Nephron (organoid): Measurements from ENCODE around the gene MAML3.
A peak's percentile ranks its signal among the peaks of the same experiment; 100 is the strongest.

Experiments used
- H3K27ac Mint-ChIP-seq, 3 experiments: 2 replicates each; pipeline ENCODE4 v1.8.0; 2020; ENCODE audit warnings: mixed read lengths in 3 of 3, mild to moderate bottlenecking in 2 of 3, moderate library complexity in 1 of 3
- H3K27me3 Mint-ChIP-seq: 2 replicates; pipeline ENCODE4 v1.8.0; 2021; ENCODE audit warnings: low read depth, mild to moderate bottlenecking, moderate library complexity, mixed read lengths
- H3K36me3 Mint-ChIP-seq: 2 replicates; pipeline ENCODE4 v1.8.0; 2020; ENCODE audit warnings: low read depth, mixed read lengths
- H3K4me1 Mint-ChIP-seq: 2 replicates; pipeline ENCODE4 v1.8.0; 2020; ENCODE audit warnings: mixed read lengths
- H3K4me3 Mint-ChIP-seq, 3 experiments: 2 replicates each; pipeline ENCODE4 v1.8.0; 2020; ENCODE audit warnings: mild to moderate bottlenecking in 3 of 3, mixed read lengths in 3 of 3, moderate library complexity in 2 of 3
- H3K9me3 Mint-ChIP-seq: 2 replicates; pipeline ENCODE4 v1.8.0; 2020; ENCODE audit warnings: mixed read lengths
- CTCF ChIP-seq, 3 experiments: fragments of 200-600 bp; sonication (generic); IDR thresholded peaks; one replicate each; pipeline ENCODE4 v1.5.0; 2021; ENCODE audit warnings: antibody characterized with exemption in 3 of 3; ENCODE audit not compliant: unreplicated experiment in 3 of 3

MAML3 gene

GRCh38 chr4:139869810-139870209 is 284.2 kb downstream of the MAML3 start:
- no peaks in the 10 kb centered on the region for H3K9me3 Mint-ChIP-seq
- H3K4me1 Mint-ChIP-seq: peaks cover 34% of the 10 kb centered on the region
- TF ChIP-seq CTCF (IDR thresholded peaks at IDR 0.05; ENCODE audit: unreplicated experiment in 3 of 3): no peak
- no peaks in the 10 kb centered on the region for H3K27me3 Mint-ChIP-seq
- H3K4me3 Mint-ChIP-seq: no peak overlapping the region
- peaks cover 3% of the 10 kb centered on the region for H3K36me3 Mint-ChIP-seq
- no peak overlapping the region for H3K27ac Mint-ChIP-seq

- H3K27ac Mint-ChIP-seq: peak overlapping the region; percentile 92 to 97 (median 94)
- no peaks in the 10 kb centered on the region for H3K36me3 Mint-ChIP-seq
- H3K4me1 Mint-ChIP-seq: peaks cover 28% of the 10 kb centered on the region
- H3K9me3 Mint-ChIP-seq: no peaks in the 10 kb centered on the region
- no peak for TF ChIP-seq CTCF (IDR thresholded peaks at IDR 0.05; ENCODE audit: unreplicated experiment in 3 of 3)
- H3K27me3 Mint-ChIP-seq: peaks cover 4% of the 10 kb centered on the region
- H3K4me3 Mint-ChIP-seq: peak overlapping the region in 2 of 3 experiments; percentile 45 to 58
Observed at GRCh38 chr4:139866276-139866962, 287.6 kb downstream of the MAML3 start.

GRCh38 chr4:139865537-139865936 is 288.4 kb downstream of the MAML3 start:
- TF ChIP-seq CTCF (IDR thresholded peaks at IDR 0.05; ENCODE audit: unreplicated experiment in 3 of 3): no peak
- Mint-ChIP-seq H3K36me3 (no peaks in the 10 kb centered on the region), H3K4me1 (peaks cover 28% of the 10 kb centered on the region), H3K27ac (peak overlapping the region in 2 of 3 experiments; percentile 20 to 52), H3K27me3 (peaks cover 4% of the 10 kb centered on the region), H3K4me3 (no peak overlapping the region), H3K9me3 (no peaks in the 10 kb centered on the region)

- Mint-ChIP-seq H3K36me3 (peaks cover 3% of the 10 kb centered on the region), H3K4me1 (peaks cover 31% of the 10 kb centered on the region), H3K9me3 (no peaks in the 10 kb centered on the region), H3K4me3 (no peak overlapping the region), H3K27me3 (peaks cover 4% of the 10 kb centered on the region), H3K27ac (no peak overlapping the region)
- no peak for TF ChIP-seq CTCF (IDR thresholded peaks at IDR 0.05; ENCODE audit: unreplicated experiment in 3 of 3)
Observed at GRCh38 chr4:139863531-139863930, 290.5 kb downstream of the MAML3 start.

- TF ChIP-seq CTCF (IDR thresholded peaks at IDR 0.05; ENCODE audit: unreplicated experiment in 3 of 3): no peak
- Mint-ChIP-seq H3K9me3 (no peaks in the 10 kb centered on the region), H3K27ac (peak overlapping the region in 1 of 3 experiments; percentile 7), H3K4me1 (peaks cover 35% of the 10 kb centered on the region), H3K36me3 (peaks cover 3% of the 10 kb centered on the region), H3K27me3 (peaks cover 4% of the 10 kb centered on the region), H3K4me3 (no peak overlapping the region)
Observed at GRCh38 chr4:139861471-139861870, 292.5 kb downstream of the MAML3 start.

GRCh38 chr4:139860435-139861024 is 293.5 kb downstream of the MAML3 start:
- Mint-ChIP-seq H3K9me3 (no peaks in the 10 kb centered on the region), H3K4me1 (peaks cover 32% of the 10 kb centered on the region), H3K4me3 (no peak overlapping the region), H3K27me3 (peaks cover 4% of the 10 kb centered on the region), H3K36me3 (peaks cover 3% of the 10 kb centered on the region), H3K27ac (no peak overlapping the region)
- TF ChIP-seq CTCF (IDR thresholded peaks at IDR 0.05; ENCODE audit: unreplicated experiment in 3 of 3): no peak
